ENCODE data around the gene ISLR. TPM values are rescaled to one million over a fixed set of nuclear protein-coding genes. Genes with fewer than 3 reads are reported as not detected.

Gene ISLR
- total and polyA plus RNA-seq, 2 donors = 6.9 to 11.0 TPM

DNA sequence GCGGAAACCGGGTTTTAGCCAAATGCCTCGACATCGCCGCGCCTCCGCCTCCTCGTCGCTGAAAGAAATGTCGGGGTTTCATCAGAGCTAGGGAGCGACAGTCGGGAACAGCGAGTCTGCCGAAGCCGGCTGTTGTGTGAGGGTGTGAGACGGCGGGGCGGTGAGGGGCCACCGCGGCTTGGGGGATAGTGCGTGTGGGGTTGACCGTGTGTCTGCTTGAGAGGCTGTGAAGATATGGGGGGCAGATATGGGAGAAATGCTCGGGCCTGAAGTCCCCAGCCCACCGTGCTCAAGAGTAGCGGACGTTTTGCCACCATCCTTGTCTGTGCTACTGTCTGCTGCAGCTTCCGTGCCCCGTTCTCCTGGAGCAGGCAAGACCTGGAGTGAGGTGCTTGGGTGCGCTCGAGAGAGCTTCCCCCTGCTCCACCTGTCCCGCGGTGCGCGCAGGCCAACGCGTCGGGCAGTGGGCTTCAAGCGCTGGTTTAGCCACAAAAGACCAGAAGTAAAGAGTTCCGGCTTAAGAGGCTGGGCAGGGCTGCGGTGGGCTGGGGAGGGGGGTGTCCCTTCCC is 43.8 kb upstream of the ISLR start:
- Histone ChIP-seq H3K27ac (ENCODE audit: low read depth in 1 of 2, low read length in 1 of 2) (no peak overlapping the region), H3K4me1 (ENCODE audit: control insufficient read depth in 2 of 2, insufficient read depth in 2 of 2, low read length in 2 of 2) (peaks cover 0 to 11% of the 10 kb centered on the region in 2 donors), H3K9me3 (ENCODE audit: control insufficient read depth in 2 of 2, insufficient read depth in 1 of 2, low read length in 1 of 2) (peaks cover 5 to 21% of the 10 kb centered on the region in 2 donors), H3K27me3 (ENCODE audit: control insufficient read depth in 2 of 2, insufficient read depth in 1 of 2, low read length in 1 of 2) (peaks cover 79 to 87% of the 10 kb centered on the region in 2 donors), H3K4me3 (ENCODE audit: low read length in 2 of 2) (no peak overlapping the region), H3K36me3 (ENCODE audit: control insufficient read depth in 2 of 2, insufficient read depth in 2 of 2, low read length in 1 of 2) (no peaks in the 10 kb centered on the region)
- no peak for DNase-seq (ENCODE audit: low read depth in 6 of 9, low spot score in 9 of 9)
- 5% methylated on average over 40 of the region's 40 CpGs for WGBS

DNA sequence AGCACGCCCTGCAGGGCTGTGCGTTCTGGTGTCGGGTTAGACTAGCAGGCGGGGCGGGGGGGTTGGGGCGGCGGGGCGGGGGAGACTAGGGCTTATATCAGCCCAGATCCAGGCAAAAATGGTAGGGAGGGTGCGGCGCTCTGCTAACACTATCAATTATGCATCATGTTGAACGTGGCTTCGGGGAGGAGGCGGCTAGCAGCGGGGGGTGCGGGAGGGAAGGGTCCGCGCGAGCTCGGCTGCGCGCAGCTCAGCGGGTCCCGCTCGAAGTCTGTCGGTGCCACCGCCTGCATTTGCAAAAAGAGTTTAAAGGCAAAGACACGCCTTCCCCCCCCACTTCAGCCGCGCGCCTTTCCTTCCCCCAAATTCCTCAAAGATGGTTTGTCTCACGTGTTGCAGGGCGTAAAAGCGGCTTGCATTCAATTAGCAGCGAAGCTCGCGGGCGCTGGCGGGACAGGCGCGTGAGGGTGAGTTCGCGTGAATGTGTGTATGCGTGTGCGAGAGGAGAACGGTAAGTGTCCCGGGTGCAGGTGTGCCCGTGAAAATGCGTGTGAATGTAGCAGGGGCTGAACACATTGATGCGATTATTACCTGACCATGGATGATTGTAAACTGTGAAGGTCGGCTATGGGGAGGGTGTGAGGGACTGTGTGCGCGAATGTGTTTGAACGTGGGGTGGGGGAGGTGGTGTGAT is 43.2 kb upstream of the ISLR start, which contains the start of gene ISLR2:
Gene ISLR2 (plus strand): TSS at position 432 of the 694 bp plus-strand sequence. CDS start 2,169 bp downstream, outside the sequence.
- no peak within 1 kb of the TSS for H3K27ac ChIP-seq (ENCODE audit: low read depth in 1 of 2, low read length in 1 of 2)
- peaks cover 0 to 11% of the 10 kb centered on the region in 2 donors for H3K4me1 ChIP-seq (ENCODE audit: control insufficient read depth in 2 of 2, insufficient read depth in 2 of 2, low read length in 2 of 2)
- H3K36me3 ChIP-seq (ENCODE audit: control insufficient read depth in 2 of 2, insufficient read depth in 2 of 2, low read length in 1 of 2) = no peaks in the 10 kb centered on the region
- no peak for DNase-seq (ENCODE audit: low read depth in 6 of 9, low spot score in 9 of 9)
- H3K9me3 ChIP-seq (ENCODE audit: control insufficient read depth in 2 of 2, insufficient read depth in 1 of 2, low read length in 1 of 2) = peaks cover 5 to 28% of the 10 kb centered on the region in 2 donors
- WGBS = 5% methylated on average over 53 of the region's 53 CpGs
- peaks cover 85 to 93% of the 10 kb centered on the region in 2 donors for H3K27me3 ChIP-seq (ENCODE audit: control insufficient read depth in 2 of 2, insufficient read depth in 1 of 2, low read length in 1 of 2)
- no peak within 1 kb of the TSS for H3K4me3 ChIP-seq (ENCODE audit: low read length in 2 of 2)

DNA sequence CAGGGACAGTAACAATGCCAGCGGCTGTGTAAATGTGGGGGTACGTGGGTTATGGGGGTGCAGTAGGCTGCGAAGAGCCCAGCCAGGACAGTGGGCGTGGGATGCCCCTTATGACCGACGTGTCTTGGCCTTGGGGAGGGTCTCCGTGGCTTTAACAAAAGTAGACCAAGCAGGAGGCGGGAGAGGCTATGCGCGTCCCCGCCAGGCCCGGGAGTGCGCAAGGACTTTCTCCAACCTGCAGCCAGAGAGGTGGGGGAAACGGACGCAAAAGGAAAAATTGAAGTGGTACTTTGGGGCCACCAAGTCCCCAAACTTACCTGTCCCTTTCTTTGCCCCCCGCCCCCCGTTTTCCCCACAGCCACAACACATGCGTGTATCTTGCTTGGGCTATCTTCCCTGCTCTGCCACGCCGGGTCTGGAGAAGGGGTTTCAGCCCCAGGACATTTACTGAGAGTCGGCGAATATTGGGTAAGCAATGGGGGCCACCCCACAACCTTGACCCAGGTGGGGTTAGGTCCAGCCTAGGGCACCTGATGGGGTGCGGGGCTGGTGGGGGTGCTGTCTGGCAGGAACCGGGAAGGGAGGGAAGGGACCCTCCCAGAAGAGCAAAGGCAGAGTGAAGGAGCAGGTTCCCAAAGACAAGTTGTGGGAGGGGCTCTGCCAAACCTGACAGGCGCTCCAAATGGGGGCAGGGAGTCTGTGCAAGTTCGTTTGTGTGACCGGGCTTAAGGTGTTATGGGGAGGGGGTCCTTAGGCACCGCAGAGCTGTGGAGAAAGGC is 42.5 kb upstream of the ISLR start:
- no peak for DNase-seq (ENCODE audit: low read depth in 6 of 9, low spot score in 9 of 9)
- 13% methylated on average over 28 of the region's 28 CpGs for WGBS
- H3K27ac ChIP-seq (ENCODE audit: low read depth in 1 of 2, low read length in 1 of 2) = no peak overlapping the region
- peaks cover 0 to 15% of the 10 kb centered on the region in 2 donors for H3K4me1 ChIP-seq (ENCODE audit: control insufficient read depth in 2 of 2, insufficient read depth in 2 of 2, low read length in 2 of 2)
- peaks cover 5 to 34% of the 10 kb centered on the region in 2 donors for H3K9me3 ChIP-seq (ENCODE audit: control insufficient read depth in 2 of 2, insufficient read depth in 1 of 2, low read length in 1 of 2)
- peaks cover 92 to 98% of the 10 kb centered on the region in 2 donors for H3K27me3 ChIP-seq (ENCODE audit: control insufficient read depth in 2 of 2, insufficient read depth in 1 of 2, low read length in 1 of 2)
- H3K36me3 ChIP-seq (ENCODE audit: control insufficient read depth in 2 of 2, insufficient read depth in 2 of 2, low read length in 1 of 2) = no peaks in the 10 kb centered on the region
- no peak overlapping the region for H3K4me3 ChIP-seq (ENCODE audit: low read length in 2 of 2)

DNA sequence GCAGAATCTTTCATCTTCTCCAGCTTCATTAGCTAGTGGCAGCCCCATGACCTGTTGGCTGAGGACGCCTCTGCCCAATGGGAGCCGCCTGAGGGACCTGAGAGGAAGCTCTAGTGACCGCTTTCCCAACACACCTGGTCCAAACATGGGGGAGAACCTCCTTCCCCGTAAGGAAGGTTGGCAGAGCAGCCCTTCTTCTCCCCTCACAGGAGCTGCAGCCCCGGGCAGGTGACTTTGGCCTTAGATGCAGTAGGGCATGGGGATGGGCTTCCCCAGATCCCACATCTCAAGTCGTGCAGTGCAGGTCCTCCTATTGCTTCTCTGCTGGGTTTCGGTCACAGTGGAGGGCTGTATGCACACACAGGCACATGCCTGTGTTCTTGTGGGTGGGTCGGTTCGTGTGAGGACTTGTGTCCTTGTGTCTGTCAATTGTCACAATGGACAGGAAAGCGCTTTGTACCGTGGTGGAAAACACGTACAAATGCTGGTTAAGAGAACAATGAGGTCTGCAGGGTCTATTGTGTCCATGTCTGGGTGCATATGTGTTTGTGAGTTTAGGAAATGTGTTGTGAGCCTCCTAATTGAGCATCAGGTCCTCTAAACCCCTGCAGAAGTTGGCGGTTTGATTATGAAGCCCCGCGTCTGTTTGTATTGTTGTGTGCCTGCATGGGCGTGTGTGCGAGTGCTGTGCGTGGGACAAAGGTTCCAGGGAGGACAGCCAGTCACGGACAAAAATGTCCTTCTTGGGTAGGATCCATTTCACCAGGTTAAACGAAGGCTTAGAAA is 41.7 kb upstream of the ISLR start:
- no peak overlapping the region for H3K4me3 ChIP-seq (ENCODE audit: low read length in 2 of 2)
- no peak overlapping the region for H3K27ac ChIP-seq (ENCODE audit: low read depth in 1 of 2, low read length in 1 of 2)
- H3K36me3 ChIP-seq (ENCODE audit: control insufficient read depth in 2 of 2, insufficient read depth in 2 of 2, low read length in 1 of 2) = no peaks in the 10 kb centered on the region
- 15% methylated on average over 20 of the region's 20 CpGs for WGBS
- peaks cover 5 to 35% of the 10 kb centered on the region in 2 donors for H3K9me3 ChIP-seq (ENCODE audit: control insufficient read depth in 2 of 2, insufficient read depth in 1 of 2, low read length in 1 of 2)
- H3K4me1 ChIP-seq (ENCODE audit: control insufficient read depth in 2 of 2, insufficient read depth in 2 of 2, low read length in 2 of 2) = peaks cover 4 to 20% of the 10 kb centered on the region in 2 donors
- H3K27me3 ChIP-seq (ENCODE audit: control insufficient read depth in 2 of 2, insufficient read depth in 1 of 2, low read length in 1 of 2) = peaks cover 96 to 100% of the 10 kb centered on the region in 2 donors
- no peak for DNase-seq (ENCODE audit: low read depth in 6 of 9, low spot score in 9 of 9)

DNA sequence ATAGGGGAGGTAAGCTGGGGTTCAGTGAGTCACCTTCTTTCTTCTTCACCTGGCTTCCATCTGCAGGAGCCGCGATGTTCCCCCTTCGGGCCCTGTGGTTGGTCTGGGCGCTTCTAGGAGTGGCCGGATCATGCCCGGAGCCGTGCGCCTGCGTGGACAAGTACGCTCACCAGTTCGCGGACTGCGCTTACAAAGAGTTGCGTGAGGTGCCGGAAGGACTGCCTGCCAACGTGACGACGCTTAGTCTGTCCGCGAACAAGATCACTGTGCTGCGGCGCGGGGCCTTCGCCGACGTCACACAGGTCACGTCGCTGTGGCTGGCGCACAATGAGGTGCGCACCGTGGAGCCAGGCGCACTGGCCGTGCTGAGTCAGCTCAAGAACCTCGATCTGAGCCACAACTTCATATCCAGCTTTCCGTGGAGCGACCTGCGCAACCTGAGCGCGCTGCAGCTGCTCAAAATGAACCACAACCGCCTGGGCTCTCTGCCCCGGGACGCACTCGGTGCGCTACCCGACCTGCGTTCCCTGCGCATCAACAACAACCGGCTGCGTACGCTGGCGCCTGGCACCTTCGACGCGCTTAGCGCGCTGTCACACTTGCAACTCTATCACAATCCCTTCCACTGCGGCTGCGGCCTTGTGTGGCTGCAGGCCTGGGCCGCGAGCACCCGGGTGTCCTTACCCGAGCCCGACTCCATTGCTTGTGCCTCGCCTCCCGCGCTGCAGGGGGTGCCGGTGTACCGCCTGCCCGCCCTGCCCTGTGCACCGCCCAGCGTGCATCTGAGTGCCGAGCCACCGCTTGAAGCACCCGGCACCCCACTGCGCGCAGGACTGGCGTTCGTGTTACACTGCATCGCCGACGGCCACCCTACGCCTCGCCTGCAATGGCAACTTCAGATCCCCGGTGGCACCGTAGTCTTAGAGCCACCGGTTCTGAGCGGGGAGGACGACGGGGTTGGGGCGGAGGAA is 40.5 kb upstream of the ISLR start:
- H3K4me1 ChIP-seq (ENCODE audit: control insufficient read depth in 2 of 2, insufficient read depth in 2 of 2, low read length in 2 of 2) = peaks cover 4 to 24% of the 10 kb centered on the region in 2 donors
- H3K36me3 ChIP-seq (ENCODE audit: control insufficient read depth in 2 of 2, insufficient read depth in 2 of 2, low read length in 1 of 2) = no peaks in the 10 kb centered on the region
- no peak overlapping the region for H3K27ac ChIP-seq (ENCODE audit: low read depth in 1 of 2, low read length in 1 of 2)
- no peak overlapping the region for H3K4me3 ChIP-seq (ENCODE audit: low read length in 2 of 2)
- 11% methylated on average over 90 of the region's 90 CpGs for WGBS
- no peak for DNase-seq (ENCODE audit: low read depth in 6 of 9, low spot score in 9 of 9)
- peaks cover 5 to 35% of the 10 kb centered on the region in 2 donors for H3K9me3 ChIP-seq (ENCODE audit: control insufficient read depth in 2 of 2, insufficient read depth in 1 of 2, low read length in 1 of 2)
- peaks cover 95 to 100% of the 10 kb centered on the region in 2 donors for H3K27me3 ChIP-seq (ENCODE audit: control insufficient read depth in 2 of 2, insufficient read depth in 1 of 2, low read length in 1 of 2)

DNA sequence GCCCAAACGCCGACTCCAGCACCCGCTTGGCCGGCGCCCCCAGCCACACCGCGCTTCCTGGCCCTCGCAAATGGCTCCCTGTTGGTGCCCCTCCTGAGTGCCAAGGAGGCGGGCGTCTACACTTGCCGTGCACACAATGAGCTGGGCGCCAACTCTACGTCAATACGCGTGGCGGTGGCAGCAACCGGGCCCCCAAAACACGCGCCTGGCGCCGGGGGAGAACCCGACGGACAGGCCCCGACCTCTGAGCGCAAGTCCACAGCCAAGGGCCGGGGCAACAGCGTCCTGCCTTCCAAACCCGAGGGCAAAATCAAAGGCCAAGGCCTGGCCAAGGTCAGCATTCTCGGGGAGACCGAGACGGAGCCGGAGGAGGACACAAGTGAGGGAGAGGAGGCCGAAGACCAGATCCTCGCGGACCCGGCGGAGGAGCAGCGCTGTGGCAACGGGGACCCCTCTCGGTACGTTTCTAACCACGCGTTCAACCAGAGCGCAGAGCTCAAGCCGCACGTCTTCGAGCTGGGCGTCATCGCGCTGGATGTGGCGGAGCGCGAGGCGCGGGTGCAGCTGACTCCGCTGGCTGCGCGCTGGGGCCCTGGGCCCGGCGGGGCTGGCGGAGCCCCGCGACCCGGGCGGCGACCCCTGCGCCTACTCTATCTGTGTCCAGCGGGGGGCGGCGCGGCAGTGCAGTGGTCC is 39.7 kb upstream of the ISLR start:
- Histone ChIP-seq H3K36me3 (ENCODE audit: control insufficient read depth in 2 of 2, insufficient read depth in 2 of 2, low read length in 1 of 2) (no peaks in the 10 kb centered on the region), H3K27ac (ENCODE audit: low read depth in 1 of 2, low read length in 1 of 2) (no peak overlapping the region), H3K9me3 (ENCODE audit: control insufficient read depth in 2 of 2, insufficient read depth in 1 of 2, low read length in 1 of 2) (peaks cover 5 to 31% of the 10 kb centered on the region in 2 donors), H3K4me3 (ENCODE audit: low read length in 2 of 2) (no peak overlapping the region), H3K4me1 (ENCODE audit: control insufficient read depth in 2 of 2, insufficient read depth in 2 of 2, low read length in 2 of 2) (peaks cover 4 to 24% of the 10 kb centered on the region in 2 donors), H3K27me3 (ENCODE audit: control insufficient read depth in 2 of 2, insufficient read depth in 1 of 2, low read length in 1 of 2) (peaks cover 91 to 100% of the 10 kb centered on the region in 2 donors)
- WGBS = 12% methylated on average over 71 of the region's 71 CpGs
- DNase-seq (ENCODE audit: low read depth in 6 of 9, low spot score in 9 of 9) = no peak

DNA sequence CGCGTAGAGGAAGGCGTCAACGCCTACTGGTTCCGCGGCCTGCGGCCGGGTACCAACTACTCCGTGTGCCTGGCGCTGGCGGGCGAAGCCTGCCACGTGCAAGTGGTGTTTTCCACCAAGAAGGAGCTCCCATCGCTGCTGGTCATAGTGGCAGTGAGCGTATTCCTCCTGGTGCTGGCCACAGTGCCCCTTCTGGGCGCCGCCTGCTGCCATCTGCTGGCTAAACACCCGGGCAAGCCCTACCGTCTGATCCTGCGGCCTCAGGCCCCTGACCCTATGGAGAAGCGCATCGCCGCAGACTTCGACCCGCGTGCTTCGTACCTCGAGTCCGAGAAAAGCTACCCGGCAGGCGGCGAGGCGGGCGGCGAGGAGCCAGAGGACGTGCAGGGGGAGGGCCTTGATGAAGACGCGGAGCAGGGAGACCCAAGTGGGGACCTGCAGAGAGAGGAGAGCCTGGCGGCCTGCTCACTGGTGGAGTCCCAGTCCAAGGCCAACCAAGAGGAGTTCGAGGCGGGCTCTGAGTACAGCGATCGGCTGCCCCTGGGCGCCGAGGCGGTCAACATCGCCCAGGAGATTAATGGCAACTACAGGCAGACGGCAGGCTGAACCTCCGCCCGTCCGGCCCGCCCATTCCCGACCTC is 39.0 kb upstream of the ISLR start:
- H3K4me1 ChIP-seq (ENCODE audit: control insufficient read depth in 2 of 2, insufficient read depth in 2 of 2, low read length in 2 of 2) = peaks cover 4 to 24% of the 10 kb centered on the region in 2 donors
- 12% methylated on average over 53 of the region's 53 CpGs for WGBS

More for the DNA sequence above, 39.0 kb upstream of the ISLR start:
- DNase-seq (ENCODE audit: low read depth in 6 of 9, low spot score in 9 of 9) = no peak
- H3K27me3 ChIP-seq (ENCODE audit: control insufficient read depth in 2 of 2, insufficient read depth in 1 of 2, low read length in 1 of 2) = peaks cover 90 to 100% of the 10 kb centered on the region in 2 donors
- peaks cover 5 to 29% of the 10 kb centered on the region in 2 donors for H3K9me3 ChIP-seq (ENCODE audit: control insufficient read depth in 2 of 2, insufficient read depth in 1 of 2, low read length in 1 of 2)
- no peaks in the 10 kb centered on the region for H3K36me3 ChIP-seq (ENCODE audit: control insufficient read depth in 2 of 2, insufficient read depth in 2 of 2, low read length in 1 of 2)
- no peak overlapping the region for H3K27ac ChIP-seq (ENCODE audit: low read depth in 1 of 2, low read length in 1 of 2)
- H3K4me3 ChIP-seq (ENCODE audit: low read length in 2 of 2) = no peak overlapping the region

All from thymus (tissue), 11 donors.